Fibroblast of the aortic adventitia (primary cell): Measurements from ENCODE around the gene FAAH2. TPM values are rescaled to one million over a fixed set of nuclear protein-coding genes. Genes with fewer than 3 reads are reported as not detected.
"Not testable (repeated sequence)": the region's sequence is repeated elsewhere in the genome, so short reads cannot be mapped to it uniquely, and the experiment has no call there.

Source experiments
- DNase-seq: peaks from one replicate; pipeline ENCODE4 v3.0.0-alpha.2; 2010; ENCODE audit warnings: low read depth
- H3K4me3 ChIP-seq: 2 replicates; pipeline ENCODE4 v1.5.1; 2011; ENCODE audit warnings: low read depth, mild to moderate bottlenecking, control low read depth, low read length, moderate library complexity
- total RNA-seq: library from RNA; depleted of rRNA; stranded (reverse); fragments of >200 nt; gene quantifications from 2 replicates; pipeline ENCODE4 v1.2.3, GENCODE V29; 2012; ENCODE audit warnings: low replicate concordance
- TF ChIP-seq, protein P1 (sequence below): IDR thresholded peaks from 2 replicates; pipeline ENCODE4 v1.5.1; 2011; ENCODE audit warnings: mild to moderate bottlenecking, low read length, control low read depth, inconsistent platforms; ENCODE audit not compliant: insufficient read depth

The FAAH2 gene
- total RNA-seq, 1 donor, result under 0.01 TPM

DNA sequence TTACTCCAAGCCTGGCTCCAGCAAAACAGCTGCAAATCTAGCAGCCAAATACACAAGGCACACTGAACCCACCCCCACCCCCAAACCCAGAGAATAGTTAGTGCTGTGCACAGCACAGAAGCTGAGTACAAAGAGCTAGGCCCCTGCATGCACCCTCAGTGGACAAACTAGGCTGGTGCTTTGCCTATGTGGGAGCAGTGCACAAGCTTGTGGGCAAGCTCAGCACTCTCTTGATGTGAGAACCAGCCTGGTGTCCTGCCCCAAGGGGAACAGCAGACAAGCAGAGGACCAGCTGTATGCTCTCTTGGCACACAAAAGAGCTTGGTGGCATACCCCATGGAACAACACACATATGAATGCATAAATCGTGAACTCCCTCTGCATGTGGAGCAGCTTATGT lies 81.7 kb downstream of the FAAH2 start:
- H3K4me3 ChIP-seq, result no peak overlapping the region
- TF ChIP-seq, protein P1, sequence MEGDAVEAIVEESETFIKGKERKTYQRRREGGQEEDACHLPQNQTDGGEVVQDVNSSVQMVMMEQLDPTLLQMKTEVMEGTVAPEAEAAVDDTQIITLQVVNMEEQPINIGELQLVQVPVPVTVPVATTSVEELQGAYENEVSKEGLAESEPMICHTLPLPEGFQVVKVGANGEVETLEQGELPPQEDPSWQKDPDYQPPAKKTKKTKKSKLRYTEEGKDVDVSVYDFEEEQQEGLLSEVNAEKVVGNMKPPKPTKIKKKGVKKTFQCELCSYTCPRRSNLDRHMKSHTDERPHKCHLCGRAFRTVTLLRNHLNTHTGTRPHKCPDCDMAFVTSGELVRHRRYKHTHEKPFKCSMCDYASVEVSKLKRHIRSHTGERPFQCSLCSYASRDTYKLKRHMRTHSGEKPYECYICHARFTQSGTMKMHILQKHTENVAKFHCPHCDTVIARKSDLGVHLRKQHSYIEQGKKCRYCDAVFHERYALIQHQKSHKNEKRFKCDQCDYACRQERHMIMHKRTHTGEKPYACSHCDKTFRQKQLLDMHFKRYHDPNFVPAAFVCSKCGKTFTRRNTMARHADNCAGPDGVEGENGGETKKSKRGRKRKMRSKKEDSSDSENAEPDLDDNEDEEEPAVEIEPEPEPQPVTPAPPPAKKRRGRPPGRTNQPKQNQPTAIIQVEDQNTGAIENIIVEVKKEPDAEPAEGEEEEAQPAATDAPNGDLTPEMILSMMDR, result no peak
- DNase-seq, result no peak

- DNase-seq, result no peak
- TF ChIP-seq, protein P1, result no peak
- no peak overlapping the region for H3K4me3 ChIP-seq
These were observed 92.8 kb downstream of the FAAH2 start for GRCh38 chrX:57379296-57379695.

DNA sequence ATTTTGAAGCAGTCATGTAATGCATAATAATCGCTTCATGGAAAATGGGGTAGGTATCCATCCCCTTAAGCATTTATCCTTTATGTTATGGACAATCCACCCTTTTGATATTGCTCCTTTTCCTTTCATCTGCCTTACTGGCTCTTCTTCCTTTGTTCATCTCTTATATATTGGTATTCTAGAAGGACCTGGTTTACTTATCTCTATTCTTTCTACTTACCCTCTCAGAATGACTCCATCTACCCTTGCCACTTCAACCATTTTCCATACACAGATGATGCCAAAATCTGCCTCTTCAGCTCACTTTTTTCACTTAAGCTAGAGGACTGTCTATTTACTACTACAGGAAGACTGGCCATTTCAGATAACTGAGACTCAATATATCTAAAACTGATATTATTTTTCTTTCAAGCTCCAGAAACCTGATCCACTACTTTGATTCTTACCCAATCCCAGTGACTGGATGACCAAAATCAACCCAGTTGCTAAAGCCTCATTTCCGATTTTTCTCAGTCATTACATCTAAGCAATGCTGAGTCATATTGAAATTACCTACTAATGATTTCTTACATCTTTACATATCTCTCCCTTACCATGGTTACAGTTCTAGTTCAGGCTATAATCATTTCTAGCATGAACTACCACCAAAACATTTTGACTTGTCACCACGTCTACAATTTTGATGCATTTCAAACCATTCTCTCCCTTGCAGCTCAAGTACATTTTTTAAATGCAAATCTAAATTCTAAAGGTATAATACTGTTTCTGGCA lies 93.7 kb downstream of the FAAH2 start:
- H3K4me3 ChIP-seq, result no peak overlapping the region
- DNase-seq, result no peak
- TF ChIP-seq, protein P1, result no peak

DNA sequence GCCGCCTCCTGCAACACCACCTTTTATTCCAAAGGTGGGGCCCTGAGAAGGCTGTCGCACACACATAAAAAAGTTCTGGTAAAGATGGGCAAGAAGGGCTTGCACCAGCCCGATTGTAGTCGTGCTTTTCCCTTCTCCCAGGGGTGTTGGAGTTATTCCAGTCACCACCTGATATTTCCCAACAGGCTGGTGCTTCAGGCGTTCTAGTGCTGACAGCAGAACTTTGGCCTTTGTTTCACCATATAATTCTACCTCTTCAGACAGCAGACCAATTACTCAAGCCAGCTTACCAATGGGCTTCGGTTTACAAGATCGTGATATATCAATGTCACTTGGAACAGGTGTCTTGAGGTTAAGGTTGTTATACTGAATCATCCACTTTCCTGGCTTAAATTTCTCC lies 107.7 kb downstream of the FAAH2 start:
- not testable (repeated sequence) for DNase-seq, H3K4me3 ChIP-seq

- DNase-seq, H3K4me3 ChIP-seq: not testable (repeated sequence)
These were observed 116.7 kb downstream of the FAAH2 start for GRCh38 chrX:57403191-57403590.

GRCh38 chrX:57406149-57406548 lies 119.6 kb downstream of the FAAH2 start:
- DNase-seq, result no peak
- H3K4me3 ChIP-seq, result no peak overlapping the region
- TF ChIP-seq, protein P1, result no peak

DNA sequence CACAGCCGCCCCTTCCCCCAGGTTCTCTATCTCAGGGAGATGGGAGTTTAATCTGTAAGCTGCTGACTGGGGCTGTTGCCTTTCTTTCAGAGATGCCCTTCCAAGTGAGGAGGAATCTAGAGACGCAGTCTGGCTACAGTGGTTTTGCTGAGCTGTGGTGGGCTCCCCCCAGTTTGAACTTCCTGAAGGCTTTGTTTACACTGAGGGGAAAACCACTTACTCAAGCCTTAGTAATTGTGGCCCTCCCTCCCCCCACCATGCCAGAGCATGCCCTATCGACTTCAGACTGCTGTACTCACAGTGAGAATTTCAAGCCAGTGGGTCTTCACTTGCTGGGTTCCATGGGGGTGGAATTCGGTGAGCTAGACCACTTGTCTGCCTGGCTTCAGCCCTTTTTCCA lies 131.3 kb downstream of the FAAH2 start:
- no peak overlapping the region for H3K4me3 ChIP-seq
- TF ChIP-seq, protein P1, result no peak
- DNase-seq, result no peak

- DNase-seq, result no peak
- TF ChIP-seq, protein P1, result no peak
- H3K4me3 ChIP-seq, result no peak overlapping the region
These were observed 135.8 kb downstream of the FAAH2 start for GRCh38 chrX:57422289-57422688.
